SK-N-SH treated with all-trans-retinoic acid at 6 μM for 48 hours (cell line): ENCODE results near the gene ACBD6.

Experiments used
- ATAC-seq: fragments of 200-7000 bp; cut with Tn5 transposase; 3 replicates; pipeline ENCODE4 v1.9.1; 2020; ENCODE audit warnings: mild to moderate bottlenecking, moderate library complexity
- CREB5 ChIP-seq: fragments of 250-450 bp; sonication (Bioruptor Pico); IDR thresholded peaks from 2 replicates; pipeline ENCODE4 v1.5.1; 2020; ENCODE audit warnings: low read depth, mild to moderate bottlenecking, moderate library complexity
- CSRNP3 ChIP-seq: fragments of 250-450 bp; sonication (Bioruptor Pico); IDR thresholded peaks from 2 replicates; pipeline ENCODE4 v1.5.1; 2021; ENCODE audit warnings: mild to moderate bottlenecking, moderate library complexity
- ESRRG ChIP-seq: fragments of 250-450 bp; sonication (Bioruptor Pico); IDR thresholded peaks from 2 replicates; pipeline ENCODE4 v1.6.1; 2021; ENCODE audit warnings: mild to moderate bottlenecking
- GLIS3 ChIP-seq: fragments of 250-450 bp; sonication (Bioruptor Pico); IDR thresholded peaks from 2 replicates; pipeline ENCODE4 v1.5.0; 2020; ENCODE audit warnings: mild to moderate bottlenecking, moderate library complexity
- ISL1 ChIP-seq: fragments of 250-450 bp; sonication (Bioruptor Pico); IDR thresholded peaks from 2 replicates; pipeline ENCODE4 v2.1.2; 2022; ENCODE audit warnings: mild to moderate bottlenecking, moderate library complexity
- OSR1 ChIP-seq: fragments of 250-450 bp; sonication (Bioruptor Pico); IDR thresholded peaks from 2 replicates; pipeline ENCODE4 v1.8.0; 2022; ENCODE audit warnings: moderate library complexity, mild to moderate bottlenecking, inconsistent platforms
- PATZ1 ChIP-seq: fragments of 250-450 bp; sonication (Bioruptor Pico); IDR thresholded peaks from 2 replicates; pipeline ENCODE4 v1.8.0; 2020; ENCODE audit warnings: mild to moderate bottlenecking, moderate library complexity, borderline replicate concordance
- POU6F1 ChIP-seq: fragments of 250-450 bp; sonication (Bioruptor Pico); IDR thresholded peaks from 2 replicates; pipeline ENCODE4 v1.8.0; 2021; ENCODE audit warnings: low read depth, mild to moderate bottlenecking, moderate library complexity, borderline replicate concordance
- PPARA ChIP-seq: fragments of 250-450 bp; sonication (Bioruptor Pico); IDR thresholded peaks from 2 replicates; pipeline ENCODE4 v1.5.0; 2020; ENCODE audit warnings: mild to moderate bottlenecking, borderline replicate concordance
- RARB ChIP-seq: fragments of 250-450 bp; sonication (Bioruptor Pico); IDR thresholded peaks from 2 replicates; pipeline ENCODE4 v1.8.0; 2021; ENCODE audit warnings: mild to moderate bottlenecking, moderate library complexity
- SNAI2 ChIP-seq: fragments of 250-450 bp; sonication (Bioruptor Pico); IDR thresholded peaks from 2 replicates; pipeline ENCODE4 v1.5.0; 2020; ENCODE audit warnings: mild to moderate bottlenecking, moderate library complexity
- TCF4 ChIP-seq: fragments of 250-450 bp; sonication (Bioruptor Pico); IDR thresholded peaks from 2 replicates; pipeline ENCODE4 v1.8.0; 2021; ENCODE audit warnings: mild to moderate bottlenecking, moderate library complexity, borderline replicate concordance
- TOX ChIP-seq: fragments of 250-450 bp; sonication (Bioruptor Pico); IDR thresholded peaks from 2 replicates; pipeline ENCODE4 v1.8.0; 2021; ENCODE audit warnings: mild to moderate bottlenecking, moderate library complexity, borderline replicate concordance
- ZC3H10 ChIP-seq: fragments of 250-450 bp; sonication (Bioruptor Pico); IDR thresholded peaks from 2 replicates; pipeline ENCODE4 v1.5.1; 2021; ENCODE audit warnings: mild to moderate bottlenecking, moderate library complexity
- ZFP30 ChIP-seq: fragments of 450-650 bp; formaldehyde crosslinking; IDR thresholded peaks from 2 replicates; pipeline ENCODE4 v1.5.0; 2022; ENCODE audit warnings: mild to moderate bottlenecking, moderate library complexity
- ZNF565 ChIP-seq: fragments of 450-650 bp; formaldehyde crosslinking; conservative IDR thresholded peaks from 2 replicates; pipeline ENCODE4 v1.5.0; 2020; ENCODE audit warnings: low read depth, mild to moderate bottlenecking, moderate library complexity
- ZNF8 ChIP-seq: fragments of 450-650 bp; formaldehyde crosslinking; IDR thresholded peaks from 2 replicates; pipeline ENCODE4 v1.5.0; 2020; ENCODE audit warnings: mild to moderate bottlenecking, moderate library complexity

Gene ACBD6

GRCh38 chr1:180385144-180385543 lies 117.2 kb downstream of the ACBD6 start (continued):
- TF ChIP-seq ZNF8 (CRISPR knock-in tag) (no peak), TCF4 (CRISPR knock-in tag) (no peak), ZC3H10 (CRISPR knock-in tag) (no peak), ISL1 (no peak), RARB (CRISPR knock-in tag) (no peak), ZNF565 (no peak), TOX (CRISPR knock-in tag) (no peak), SNAI2 (CRISPR knock-in tag) (no peak), GLIS3 (no peak)

- no peak for TF ChIP-seq SNAI2 (CRISPR knock-in tag)
- no peak for TF ChIP-seq GLIS3
- no peak for TF ChIP-seq PPARA
- no peak for TF ChIP-seq ZNF565
- TF ChIP-seq ZNF8 (CRISPR knock-in tag), result peak; percentile 96
- ATAC-seq, result no peak
Observed at GRCh38 chr1:180384286-180385005, 117.9 kb downstream of the ACBD6 start.

GRCh38 chr1:180382326-180383115 lies 119.9 kb downstream of the ACBD6 start:
- ATAC-seq, result no peak
- TF ChIP-seq ZFP30 (CRISPR knock-in tag), result no peak
- no peak for TF ChIP-seq SNAI2 (CRISPR knock-in tag)
- no peak for TF ChIP-seq PPARA
- no peak for TF ChIP-seq PATZ1 (CRISPR knock-in tag)
- TF ChIP-seq ZNF8 (CRISPR knock-in tag), result no peak
- TF ChIP-seq, all 23 proteins: peak for 0

GRCh38 chr1:180381184-180381580 lies 121.2 kb downstream of the ACBD6 start:
- TF ChIP-seq ESRRG (CRISPR knock-in tag), result no peak
- no peak for ATAC-seq

- ATAC-seq, result no peak
- TF ChIP-seq OSR1 (CRISPR knock-in tag), result no peak
- no peak for TF ChIP-seq ESRRG (CRISPR knock-in tag)
- TF ChIP-seq TCF4 (CRISPR knock-in tag), result no peak
- no peak for TF ChIP-seq POU6F1 (CRISPR knock-in tag)
- no peak for TF ChIP-seq RARB (CRISPR knock-in tag)
- TF ChIP-seq SNAI2 (CRISPR knock-in tag), result no peak
- no peak for TF ChIP-seq ZC3H10 (CRISPR knock-in tag)
- no peak for TF ChIP-seq CREB5 (CRISPR knock-in tag)
- no peak for TF ChIP-seq ZNF8 (CRISPR knock-in tag)
- no peak for TF ChIP-seq CSRNP3 (CRISPR knock-in tag)
- no peak for TF ChIP-seq ZFP30 (CRISPR knock-in tag)
- TF ChIP-seq, all 23 proteins: peak for 0
Observed at GRCh38 chr1:180380259-180381183, 121.9 kb downstream of the ACBD6 start.
